AG09319 (cell line): Measurements from ENCODE around the gene SLC7A6.

Experiments used
- DNase-seq: peaks from one replicate; pipeline ENCODE4 v3.0.0-alpha.2; 2010; ENCODE audit warnings: low read depth; ENCODE audit errors: extremely low read depth
- CTCF ChIP-seq: IDR thresholded peaks from 2 replicates; pipeline ENCODE4 v1.5.1; 2011; ENCODE audit warnings: low read depth, mild to moderate bottlenecking, inconsistent platforms, low read length, moderate library complexity

The SLC7A6 gene

GRCh38 chr16:68242926-68243858 lies 21.1 kb upstream of the SLC7A6 start:
- DNase-seq, result no peak
- TF ChIP-seq CTCF, result no peak

- no peak for DNase-seq
- TF ChIP-seq CTCF, result no peak
These were observed 19.8 kb upstream of the SLC7A6 start for GRCh38 chr16:68244481-68244902.

GRCh38 chr16:68244903-68245853 lies 19.1 kb upstream of the SLC7A6 start, which contains the start of gene PLA2G15:
TSS of gene PLA2G15 (plus strand) at chr16:68245373. CDS start at chr16:68245427, 54 bp downstream.
- no peak for TF ChIP-seq CTCF
- DNase-seq, result peak; percentile 89

GRCh38 chr16:68246121-68246520 lies 18.2 kb upstream of the SLC7A6 start:
- DNase-seq, result no peak
- no peak for TF ChIP-seq CTCF

- no peak for TF ChIP-seq CTCF
- no peak for DNase-seq
These were observed 17.7 kb upstream of the SLC7A6 start for GRCh38 chr16:68246666-68247065.

- TF ChIP-seq CTCF, result no peak
- no peak for DNase-seq
These were observed 16.9 kb upstream of the SLC7A6 start for GRCh38 chr16:68247400-68247799.
